Measurements from ENCODE around the gene FAM170B. TPM values are rescaled to one million over a fixed set of nuclear protein-coding genes. Genes with fewer than 3 reads are reported as not detected.
A peak's percentile ranks its signal among the peaks of the same experiment; 100 is the strongest.

Gene FAM170B
- total RNA-seq, 1 donor from 2014 or later: not detected

GRCh38 chr10:49143249-49143648 lies 9.4 kb upstream of the FAM170B start:
- Mint-ChIP-seq H3K4me3 (ENCODE audit: unreplicated experiment) (no peak overlapping the region), H3K36me3 (ENCODE audit: low read depth) (peaks cover 2% of the 10 kb centered on the region), H3K27ac (ENCODE audit: unreplicated experiment) (no peak overlapping the region), H3K9me3 (ENCODE audit: low read depth) (peaks cover 8% of the 10 kb centered on the region), H3K27me3 (ENCODE audit: low read depth) (peaks cover 3% of the 10 kb centered on the region), H3K4me1 (ENCODE audit: low read depth) (peaks cover 18% of the 10 kb centered on the region)
- no peak for DNase-seq (ENCODE audit: low spot score)
- TF ChIP-seq CTCF (IDR thresholded peaks at IDR 0.05): no peak

- Mint-ChIP-seq H3K9me3 (ENCODE audit: low read depth) (peaks cover 7% of the 10 kb centered on the region), H3K27ac (ENCODE audit: unreplicated experiment) (no peak overlapping the region), H3K4me3 (ENCODE audit: unreplicated experiment) (no peak overlapping the region), H3K27me3 (ENCODE audit: low read depth) (peaks cover 3% of the 10 kb centered on the region), H3K4me1 (ENCODE audit: low read depth) (peaks cover 18% of the 10 kb centered on the region), H3K36me3 (ENCODE audit: low read depth) (no peaks in the 10 kb centered on the region)
- no peak for TF ChIP-seq CTCF (IDR thresholded peaks at IDR 0.05)
- DNase-seq (ENCODE audit: low spot score): no peak
These were observed 7.9 kb upstream of the FAM170B start for GRCh38 chr10:49141541-49142332.

- Mint-ChIP-seq H3K36me3 (ENCODE audit: low read depth) (no peaks in the 10 kb centered on the region), H3K9me3 (ENCODE audit: low read depth) (peaks cover 8% of the 10 kb centered on the region), H3K4me3 (ENCODE audit: unreplicated experiment) (no peak overlapping the region), H3K27ac (ENCODE audit: unreplicated experiment) (no peak overlapping the region), H3K27me3 (ENCODE audit: low read depth) (peaks cover 2% of the 10 kb centered on the region), H3K4me1 (ENCODE audit: low read depth) (peaks cover 23% of the 10 kb centered on the region)
- no peak for DNase-seq (ENCODE audit: low spot score)
- no peak for TF ChIP-seq CTCF (IDR thresholded peaks at IDR 0.05)
These were observed 6.7 kb upstream of the FAM170B start for GRCh38 chr10:49140304-49141177.

GRCh38 chr10:49139846-49140195 lies 6.0 kb upstream of the FAM170B start:
- Mint-ChIP-seq H3K9me3 (ENCODE audit: low read depth) (peaks cover 8% of the 10 kb centered on the region), H3K4me1 (ENCODE audit: low read depth) (peaks cover 23% of the 10 kb centered on the region), H3K27me3 (ENCODE audit: low read depth) (peaks cover 5% of the 10 kb centered on the region), H3K36me3 (ENCODE audit: low read depth) (no peaks in the 10 kb centered on the region), H3K27ac (ENCODE audit: unreplicated experiment) (no peak overlapping the region), H3K4me3 (ENCODE audit: unreplicated experiment) (no peak overlapping the region)
- TF ChIP-seq CTCF (IDR thresholded peaks at IDR 0.05): no peak
- no peak for DNase-seq (ENCODE audit: low spot score)

GRCh38 chr10:49139028-49139845 lies 5.4 kb upstream of the FAM170B start:
- peaks cover 8% of the 10 kb centered on the region for H3K9me3 Mint-ChIP-seq (ENCODE audit: low read depth)
- no peak overlapping the region for H3K4me3 Mint-ChIP-seq (ENCODE audit: unreplicated experiment)
- peak overlapping the region; percentile 78 for H3K27ac Mint-ChIP-seq (ENCODE audit: unreplicated experiment)
- no peak for TF ChIP-seq CTCF (IDR thresholded peaks at IDR 0.05)
- peaks cover 23% of the 10 kb centered on the region for H3K4me1 Mint-ChIP-seq (ENCODE audit: low read depth)
- H3K27me3 Mint-ChIP-seq (ENCODE audit: low read depth): peaks cover 5% of the 10 kb centered on the region
- H3K36me3 Mint-ChIP-seq (ENCODE audit: low read depth): no peaks in the 10 kb centered on the region
- no peak for DNase-seq (ENCODE audit: low spot score)
